HG02884 (cell line): Measurements from ENCODE around the gene SLC13A4.
A peak's percentile ranks its signal among the peaks of the same experiment; 100 is the strongest.
"Not testable (repeated sequence)": the region's sequence is repeated elsewhere in the genome, so short reads cannot be mapped to it uniquely, and the experiment has no call there.

ENCODE experiments used
- ATAC-seq: cut with Tn5 transposase; IDR thresholded peaks from one replicate; pipeline ENCODE4 v1.9.1; 2021; ENCODE audit warnings: mild to moderate bottlenecking, moderate library complexity; ENCODE audit not compliant: unreplicated experiment

SLC13A4 gene

DNA sequence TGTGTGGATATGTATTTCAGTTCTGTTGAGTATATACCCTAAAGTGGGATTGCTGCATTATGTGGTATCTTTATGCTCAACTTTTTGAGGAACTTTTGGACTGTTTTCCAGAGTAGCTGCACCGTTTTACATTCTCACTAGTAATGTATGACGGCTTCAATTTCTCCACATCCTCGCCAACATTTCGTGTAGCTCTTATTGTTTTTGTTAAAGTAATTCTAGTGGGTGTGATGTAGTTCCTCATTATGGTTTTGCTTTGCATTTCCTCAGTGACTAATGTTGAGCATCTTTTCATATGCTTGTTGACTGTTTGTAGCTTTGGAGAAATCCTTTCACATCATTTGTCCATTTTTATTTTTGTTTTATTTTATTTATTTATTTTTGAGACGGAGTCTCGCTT, 61.1 kb downstream of the SLC13A4 start:
- no peak for ATAC-seq

DNA sequence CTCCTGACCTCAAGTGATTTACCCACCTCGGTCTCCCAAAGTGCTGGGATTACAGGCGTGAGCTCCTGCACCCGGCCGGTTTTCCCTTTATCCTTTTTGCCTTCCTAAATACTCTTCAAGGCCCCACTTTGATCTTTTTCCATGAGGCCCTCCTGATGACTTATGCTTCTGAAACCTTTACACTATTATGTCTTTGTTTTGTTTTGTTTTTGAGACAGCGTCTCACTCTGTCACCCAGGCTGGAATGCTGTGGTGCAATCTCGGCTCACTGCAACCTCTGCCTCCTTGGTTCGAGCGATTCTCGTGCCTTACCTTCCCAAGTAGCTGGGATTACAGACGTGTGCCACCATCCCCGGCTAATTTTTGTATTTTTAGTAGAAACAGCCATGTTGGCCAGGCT, 61.8 kb downstream of the SLC13A4 start:
- no peak for ATAC-seq

DNA sequence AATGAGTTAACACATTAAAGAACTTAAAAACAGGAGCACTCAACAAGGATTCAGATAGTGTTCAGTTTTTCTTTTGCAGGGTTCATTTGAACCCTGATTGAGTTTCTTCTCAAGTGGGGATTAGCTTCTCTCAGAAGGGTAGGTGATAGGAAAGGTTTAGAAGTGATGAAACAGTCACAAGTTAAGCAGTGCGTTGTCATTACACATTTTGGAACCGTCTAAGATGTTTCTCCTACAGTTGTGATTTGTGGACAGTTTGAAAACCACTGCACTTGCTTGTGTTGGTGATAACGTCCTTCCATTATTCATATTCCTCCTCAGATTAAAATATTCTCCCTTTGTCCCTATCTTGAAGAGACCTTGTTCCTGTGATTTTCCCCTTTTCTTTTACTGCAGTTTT, 62.9 kb downstream of the SLC13A4 start:
- no peak for ATAC-seq

DNA sequence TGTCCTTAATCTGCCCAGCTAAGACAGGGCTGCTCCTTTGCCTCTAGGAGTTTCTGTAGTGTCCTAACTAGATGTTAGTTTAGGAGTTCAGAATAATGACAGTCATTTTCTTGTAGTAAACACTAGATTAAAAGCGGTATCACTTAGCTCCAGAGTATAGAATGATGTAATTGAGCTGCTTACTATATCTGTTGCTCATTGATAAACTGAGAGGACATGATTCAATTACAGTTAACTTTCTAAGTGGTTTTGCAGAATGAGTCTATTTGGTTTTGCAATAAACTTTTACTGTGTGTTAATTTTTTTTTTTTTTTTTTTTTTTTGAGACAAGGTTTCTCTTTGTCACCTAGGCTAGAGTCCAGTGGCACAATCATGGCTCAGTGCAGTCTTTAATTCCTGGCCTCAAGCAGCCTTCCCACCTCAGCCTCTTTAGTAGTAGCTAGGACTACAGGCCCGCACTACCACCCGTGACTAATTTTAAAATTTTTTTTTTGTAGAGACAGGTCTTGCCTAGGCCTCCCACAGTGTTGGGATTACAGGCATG, 63.9 kb downstream of the SLC13A4 start:
- ATAC-seq: no peak

DNA sequence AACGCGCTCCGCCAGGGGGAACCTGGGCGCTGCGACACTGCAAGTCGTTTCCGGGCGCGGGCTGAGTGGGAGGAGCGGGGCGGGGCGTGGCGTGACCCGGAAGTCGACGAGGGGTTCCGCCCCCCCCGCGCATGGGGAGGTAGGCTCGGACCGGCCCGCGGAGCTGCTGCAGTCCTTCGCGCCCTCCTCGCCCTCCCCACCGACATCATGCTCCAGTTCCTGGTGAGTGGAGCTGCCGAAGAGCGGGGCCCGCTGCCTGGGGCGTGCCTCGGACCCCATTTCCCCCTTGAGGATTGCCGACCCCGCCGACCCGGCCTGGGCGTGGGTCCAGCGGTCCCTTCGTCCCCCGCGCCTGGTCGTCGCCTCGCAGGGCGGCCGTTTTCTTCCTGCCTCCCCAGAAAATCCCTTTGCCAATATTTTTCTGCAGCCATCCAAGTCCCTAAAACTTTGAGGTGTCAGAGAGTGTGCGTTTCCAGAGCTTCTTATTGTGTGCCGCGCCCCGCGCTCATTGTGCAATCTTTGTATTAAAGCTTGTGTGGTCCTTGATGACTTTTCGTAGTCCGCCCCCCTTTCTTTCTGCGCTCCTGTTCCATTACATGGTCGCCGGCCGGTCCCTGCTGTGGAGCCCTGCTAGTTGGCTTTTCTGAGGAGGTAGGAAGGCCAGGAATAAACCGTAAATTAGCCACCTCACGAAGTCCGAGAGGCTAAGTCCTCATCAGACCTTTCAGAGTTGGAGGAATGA, 65.4 kb downstream of the SLC13A4 start, which contains the start of gene STMP1:
STMP1 (plus strand) TSS at position 142 of the 742 bp plus-strand sequence.
- peak; percentile 85 for ATAC-seq

DNA sequence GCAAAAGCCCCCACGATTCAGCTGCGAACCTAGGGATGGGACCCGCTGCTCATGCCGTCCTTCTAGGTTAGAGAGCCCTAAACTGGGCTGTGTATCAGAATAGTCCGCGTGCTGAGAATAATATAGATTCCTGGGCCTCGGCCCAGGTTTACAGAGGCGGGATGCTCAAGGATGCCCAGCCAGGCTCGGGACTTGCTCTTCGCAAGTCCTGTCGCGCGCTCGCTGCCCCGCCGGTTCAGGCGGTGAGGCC, 65.9 kb downstream of the SLC13A4 start:
- no peak for ATAC-seq

DNA sequence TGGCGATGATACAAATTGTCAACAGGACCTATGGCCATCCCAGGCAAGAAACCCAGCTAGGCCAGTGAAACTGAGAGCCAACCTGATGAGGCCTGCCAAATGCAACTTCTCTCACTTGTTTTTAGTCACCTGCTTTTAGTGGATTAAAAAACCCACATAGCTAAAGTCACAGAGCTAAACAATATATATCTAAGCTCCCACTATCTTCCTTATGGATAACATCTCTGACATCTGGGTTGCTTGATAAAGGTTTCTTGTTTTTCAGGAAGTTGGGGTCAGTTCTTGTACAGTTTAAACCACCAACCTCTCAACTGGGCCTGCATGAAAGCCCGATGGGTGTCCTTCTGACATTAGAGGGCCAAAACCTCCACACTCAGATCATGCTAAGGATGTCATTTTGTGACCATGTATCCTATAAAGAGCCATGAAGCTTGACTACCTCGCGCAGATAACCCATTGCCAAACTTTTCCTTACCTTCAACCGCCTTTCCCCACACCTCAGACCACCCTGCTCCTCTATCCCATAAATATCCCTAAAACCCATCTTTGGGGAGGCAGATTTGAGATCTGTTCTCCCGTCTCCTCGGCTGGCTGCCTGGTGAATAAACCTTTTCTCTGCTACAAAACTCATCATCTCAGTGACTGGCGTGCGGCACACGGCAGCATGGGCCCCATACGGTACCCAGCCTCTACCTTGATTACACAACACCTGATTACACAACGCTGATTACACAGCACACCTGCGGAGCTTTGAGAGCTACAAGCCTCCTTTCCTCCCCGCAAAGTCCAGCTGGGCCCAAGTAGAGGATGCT, 66.5 kb downstream of the SLC13A4 start:
- ATAC-seq: no peak

DNA sequence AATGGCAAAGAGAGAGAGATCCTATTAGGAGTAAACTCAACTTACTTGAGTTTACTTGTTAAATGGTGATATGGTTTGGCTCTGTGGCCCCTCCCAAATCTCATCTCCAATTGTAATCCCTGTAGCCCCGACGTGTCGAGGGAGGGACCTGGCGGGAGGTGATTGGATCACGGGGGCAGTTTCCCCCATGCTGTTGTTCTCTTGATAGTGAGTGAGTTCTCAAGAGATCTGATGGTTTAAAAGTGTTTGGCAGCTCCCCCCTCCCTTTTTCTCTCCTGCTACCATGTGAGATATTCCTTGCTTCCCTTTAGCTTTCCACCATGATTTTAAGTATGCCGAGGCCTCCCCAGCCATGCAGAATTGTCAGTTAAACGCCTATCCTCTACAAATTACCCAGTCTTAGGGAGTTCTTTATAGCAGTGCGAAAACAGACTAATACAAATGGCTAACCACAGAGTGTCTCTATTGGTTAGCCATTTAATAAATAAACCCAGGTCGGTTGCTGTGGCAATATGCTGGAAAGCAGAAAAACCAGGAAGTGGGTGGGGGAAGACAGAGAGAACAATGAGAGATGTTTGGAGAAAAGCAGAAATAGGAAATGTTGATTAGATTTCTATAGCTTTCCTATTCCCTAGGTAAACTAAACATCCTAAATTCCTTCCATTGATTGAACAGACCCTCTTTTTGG, 68.7 kb downstream of the SLC13A4 start:
- no peak for ATAC-seq

DNA sequence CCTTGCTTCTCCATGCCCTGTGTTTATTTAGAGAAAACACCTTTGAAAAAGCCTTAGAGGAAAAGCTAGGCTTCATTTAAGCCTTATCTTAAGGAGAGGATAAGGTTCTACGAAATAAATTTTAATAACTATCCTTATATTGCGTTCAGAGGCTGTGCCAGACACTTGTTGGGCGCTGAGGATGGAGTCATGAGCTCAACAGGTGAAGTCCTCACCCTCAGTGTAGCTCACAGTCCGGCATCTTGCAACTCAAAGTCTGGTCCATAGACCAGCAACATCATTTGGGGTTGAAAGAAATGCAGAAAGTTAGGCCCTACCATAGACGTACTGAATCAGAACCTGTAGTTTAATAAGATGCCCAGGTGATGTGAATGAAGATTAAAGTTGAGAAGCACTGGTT, 69.4 kb downstream of the SLC13A4 start:
- ATAC-seq: no peak

DNA sequence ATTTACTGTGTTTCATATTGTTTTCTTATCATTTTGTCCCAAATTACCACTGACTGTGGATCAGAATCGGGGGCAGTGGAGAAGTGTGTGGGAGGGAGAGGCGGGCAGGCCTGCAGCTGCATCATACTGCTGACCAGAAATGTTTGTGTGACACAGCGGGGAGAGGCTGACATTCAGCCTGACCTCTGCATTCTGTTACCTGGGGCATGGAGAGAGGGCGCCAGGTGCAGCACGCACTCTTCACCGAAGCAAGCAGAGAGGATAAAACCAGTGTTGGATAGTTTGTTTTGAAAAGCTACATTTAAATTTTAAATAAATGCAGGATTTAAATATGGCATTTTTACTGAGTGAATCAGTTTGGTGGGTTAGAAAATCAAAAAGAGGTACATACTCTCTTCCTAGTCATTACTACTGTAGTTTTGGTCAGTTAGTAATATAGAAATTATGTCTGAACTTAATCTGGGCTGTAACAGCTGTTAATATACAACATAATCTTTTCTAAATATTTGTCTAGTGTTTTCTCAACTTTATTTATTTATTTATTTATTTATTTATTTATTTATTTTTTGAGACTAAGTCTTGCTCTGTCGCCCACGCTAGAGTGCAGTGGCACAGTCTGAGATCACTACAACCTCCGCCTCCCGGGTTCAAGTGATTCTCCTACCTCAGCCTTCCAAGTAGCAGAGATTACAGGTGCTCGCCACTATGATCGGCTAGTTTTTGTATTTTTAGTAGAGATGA, 74.5 kb downstream of the SLC13A4 start:
- ATAC-seq: no peak

DNA sequence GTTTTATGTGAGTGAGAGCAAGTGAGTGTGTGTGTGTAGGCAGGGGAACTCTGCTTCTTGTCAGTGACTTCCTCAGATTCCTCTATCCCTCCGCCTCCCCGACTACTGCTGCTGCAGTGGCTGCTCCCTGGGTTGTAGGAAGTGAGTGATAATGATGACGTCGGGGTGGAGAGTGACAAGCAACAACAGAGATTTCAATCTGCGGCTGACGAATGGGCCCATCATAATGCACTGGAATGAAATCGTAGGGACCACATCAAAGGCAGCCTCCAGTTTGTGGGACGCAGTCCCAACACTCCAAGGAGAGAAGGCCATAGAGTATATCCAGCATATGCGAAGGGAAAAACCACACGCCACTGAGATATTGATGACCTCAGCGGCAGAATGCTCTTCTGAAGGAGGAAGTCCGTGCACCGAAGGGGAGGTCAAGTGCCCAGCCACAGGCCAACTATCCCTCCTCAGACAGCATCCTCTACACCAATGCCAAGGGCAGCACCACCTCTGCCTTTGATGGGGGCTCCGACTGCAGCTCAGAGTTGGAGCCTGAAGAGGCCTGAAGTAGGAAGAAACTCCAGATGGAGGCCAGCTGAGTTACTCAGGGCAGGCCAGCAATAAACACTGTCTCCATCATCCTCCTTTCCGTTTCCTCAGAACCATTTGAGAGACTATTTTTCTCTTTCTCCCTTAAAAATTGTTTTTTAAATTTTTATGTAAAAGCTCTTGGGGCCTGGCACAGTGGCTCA, 77.0 kb downstream of the SLC13A4 start:
- ATAC-seq: no peak

DNA sequence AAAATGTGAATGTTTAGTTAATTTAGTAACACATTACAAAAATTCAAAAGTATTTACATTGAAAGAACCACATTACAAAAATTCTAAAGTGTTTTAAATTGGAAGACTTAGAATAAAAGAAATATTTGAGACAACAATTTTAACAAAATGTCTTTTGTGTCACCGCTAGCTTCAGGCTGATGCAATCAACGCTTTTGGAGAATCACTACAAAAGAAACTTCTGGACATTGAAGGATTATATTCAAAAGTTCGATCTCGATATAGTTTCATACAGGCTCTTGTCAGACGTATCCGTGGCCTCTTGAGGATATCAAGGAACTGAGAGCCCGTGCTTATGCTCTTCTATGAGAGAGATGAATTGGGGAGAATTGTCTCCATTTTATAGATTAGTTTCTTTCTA, 79.8 kb downstream of the SLC13A4 start:
- ATAC-seq: no peak

DNA sequence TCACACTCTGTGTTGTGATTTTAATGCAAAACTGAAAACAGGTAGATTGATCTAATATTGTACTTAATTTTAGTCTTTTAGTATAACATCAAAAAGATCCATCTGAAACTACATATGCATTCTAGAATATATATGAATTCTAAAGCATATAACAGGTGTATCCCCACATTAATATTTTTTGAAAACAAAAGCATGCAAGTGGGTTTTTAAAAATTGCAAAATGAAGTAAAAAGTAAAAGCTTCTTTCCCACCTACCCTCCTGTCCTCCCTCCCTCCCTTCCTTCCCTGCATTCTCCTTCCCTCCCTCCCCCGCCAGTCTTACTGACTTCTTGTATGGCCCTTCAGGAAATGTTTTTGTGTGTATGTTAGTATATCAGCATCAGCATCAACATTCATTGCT, 80.2 kb downstream of the SLC13A4 start:
- no peak for ATAC-seq

DNA sequence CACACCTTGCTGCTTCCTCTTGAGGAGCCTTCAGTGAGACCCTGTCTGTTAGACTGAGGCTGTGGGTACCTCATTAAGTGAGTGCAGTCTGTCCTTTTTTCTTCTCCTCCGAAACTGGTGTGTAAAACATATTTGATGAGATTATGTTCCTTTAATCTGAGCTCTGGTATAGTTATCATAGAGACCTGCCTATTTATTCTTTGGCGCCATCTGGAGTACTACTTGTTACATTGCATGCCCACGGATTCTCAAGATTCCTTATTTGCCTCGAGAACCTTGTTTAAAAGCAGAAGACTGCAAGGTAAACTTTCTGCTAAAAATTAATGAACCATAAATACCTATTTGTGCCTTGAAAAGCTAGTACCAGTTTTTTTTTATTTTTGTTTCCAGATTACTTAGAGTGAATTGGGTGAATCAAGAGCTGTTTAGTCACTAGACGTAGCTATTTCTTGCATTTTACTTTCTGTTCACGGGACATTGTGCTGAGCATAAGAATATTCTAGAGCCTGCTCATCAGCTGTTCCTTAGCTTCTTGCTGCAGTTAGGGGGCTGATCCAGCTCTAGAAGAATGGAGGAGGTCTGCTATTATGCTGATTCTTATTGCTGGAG, 82.6 kb downstream of the SLC13A4 start:
- no peak for ATAC-seq

DNA sequence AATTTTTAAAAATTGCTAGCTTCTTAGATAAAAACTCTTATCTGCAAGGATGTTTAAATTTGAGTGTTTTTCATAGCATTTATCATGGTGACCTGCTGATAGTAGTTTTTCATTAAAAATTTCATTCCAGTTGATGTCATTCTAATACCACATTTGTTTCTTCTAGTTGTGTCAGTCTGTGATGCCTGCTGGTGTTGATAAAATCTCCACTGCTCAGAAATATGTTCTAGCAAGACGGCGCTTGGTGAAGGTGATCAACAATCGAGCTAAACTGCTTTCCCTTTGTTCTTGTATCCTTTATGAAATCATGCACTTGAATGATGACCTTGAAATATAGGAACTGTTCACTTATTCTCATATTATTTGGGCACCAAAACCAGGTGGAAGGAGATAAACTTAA, 83.3 kb downstream of the SLC13A4 start:
- no peak for ATAC-seq

DNA sequence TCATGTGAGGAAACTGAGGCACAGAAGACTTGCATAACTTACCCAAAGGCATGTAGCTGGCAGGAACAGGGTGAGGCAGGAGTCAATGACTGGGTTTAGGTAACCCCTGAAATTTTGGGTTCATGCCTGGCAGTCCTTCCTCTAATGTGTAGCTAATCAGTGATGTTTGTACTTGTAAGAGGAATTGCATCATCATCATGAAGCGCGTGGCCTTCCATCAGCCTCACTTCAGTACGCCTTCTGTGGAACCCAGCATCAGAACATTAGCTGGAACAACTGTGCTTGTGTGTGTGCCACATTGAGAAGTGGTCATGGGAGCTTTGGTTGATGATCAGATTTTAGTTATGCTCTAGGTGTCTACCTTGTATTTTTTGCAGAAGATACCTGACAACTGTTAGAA, 83.8 kb downstream of the SLC13A4 start:
- no peak for ATAC-seq

DNA sequence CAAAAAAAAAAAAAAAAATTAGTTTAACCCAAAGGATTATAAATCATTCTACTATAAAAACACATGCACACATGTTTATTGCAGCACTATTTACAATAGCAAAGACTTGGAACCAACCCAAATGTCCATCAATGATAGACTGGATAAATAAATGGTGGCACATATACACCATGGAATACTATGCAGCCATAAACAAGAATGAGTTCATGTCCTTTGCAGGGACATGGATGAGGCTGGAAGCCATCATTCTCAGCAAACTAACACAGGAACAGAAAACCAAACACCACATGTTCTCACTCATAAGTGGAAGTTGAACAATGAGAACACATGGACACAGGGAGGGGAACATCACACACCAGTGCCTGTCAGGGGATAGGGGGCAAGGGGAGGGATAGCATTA, 88.3 kb downstream of the SLC13A4 start:
- not testable (repeated sequence) for ATAC-seq

DNA sequence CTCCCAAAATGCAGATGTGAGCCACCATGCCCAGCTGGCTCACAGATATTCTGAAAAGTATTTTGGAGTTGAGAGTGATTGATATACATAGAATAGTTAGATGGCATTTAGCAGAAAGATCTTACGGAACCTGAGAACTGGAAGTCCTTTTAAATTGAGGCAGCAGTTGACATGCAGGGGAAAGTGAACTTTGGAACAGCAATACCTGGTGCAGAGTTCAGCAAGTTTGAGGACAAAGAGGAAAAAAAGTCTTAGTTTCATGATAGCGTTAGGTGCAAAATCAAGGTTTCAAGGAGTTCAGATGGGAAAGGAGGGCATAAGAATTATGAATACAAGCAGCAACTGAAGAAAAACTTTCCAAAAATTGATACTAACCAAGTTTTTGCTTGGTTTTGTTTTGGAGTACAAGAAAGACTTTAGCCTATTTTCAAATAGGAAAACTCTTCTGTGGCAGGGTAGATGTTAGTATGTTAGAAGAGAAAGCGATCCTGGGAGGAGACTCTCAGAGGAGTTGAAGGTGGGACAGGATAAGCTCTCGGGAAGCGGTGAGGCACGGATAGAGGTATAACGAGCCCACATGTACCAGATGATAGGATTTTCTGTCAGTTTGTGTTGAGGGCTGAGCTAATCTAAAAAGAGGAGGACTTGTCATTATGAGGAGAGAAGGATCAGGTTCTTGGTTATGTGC, 93.7 kb downstream of the SLC13A4 start:
- ATAC-seq: no peak
